HG03097 (cell line): ENCODE data around the gene ZNF621.

Experiments
- ATAC-seq: cut with Tn5 transposase; IDR thresholded peaks from one replicate; pipeline ENCODE4 v1.9.1; 2021; ENCODE audit not compliant: unreplicated experiment, low FRiP score

The ZNF621 gene

DNA sequence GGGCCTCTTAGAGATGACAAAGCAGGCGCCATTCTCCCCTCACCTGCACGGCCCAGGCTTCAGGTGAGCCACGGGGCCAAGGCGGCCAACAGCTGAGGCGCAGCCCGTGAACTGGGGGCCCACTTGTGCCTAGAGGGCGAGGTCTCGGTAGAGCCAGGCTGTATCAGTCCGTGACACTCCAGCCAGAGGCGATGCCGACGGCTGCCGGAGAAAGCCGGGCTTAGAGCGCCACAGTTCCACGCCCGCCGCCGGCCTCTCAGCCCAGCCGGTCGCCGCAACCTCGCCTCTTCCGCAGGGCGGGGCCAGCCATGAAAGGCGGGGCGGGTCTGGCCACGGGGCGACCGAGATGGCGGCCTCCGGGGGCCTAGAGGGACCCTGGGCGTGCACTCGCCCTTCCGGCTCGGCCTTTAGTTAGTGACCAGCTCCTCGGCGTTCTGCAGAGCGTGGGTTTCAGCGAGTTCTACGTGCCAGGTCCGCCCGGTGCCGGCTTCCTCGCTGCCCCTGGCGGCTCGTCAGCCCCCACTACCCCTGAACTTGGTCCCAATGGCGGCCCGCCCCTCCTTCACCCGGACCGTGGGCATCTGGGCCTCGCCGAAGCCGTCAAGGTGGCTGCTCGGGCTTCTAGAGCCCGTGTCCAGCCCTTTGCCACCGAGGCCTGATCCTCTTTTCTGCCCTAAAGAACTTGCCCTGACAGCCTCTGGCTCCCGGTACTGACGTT, at the start of gene ZNF621:
TSS of gene ZNF621 (plus strand) at position 393 of the 718 bp plus-strand sequence. CDS start 881 bp downstream, outside the sequence.
- ATAC-seq, result peak; percentile 99

DNA sequence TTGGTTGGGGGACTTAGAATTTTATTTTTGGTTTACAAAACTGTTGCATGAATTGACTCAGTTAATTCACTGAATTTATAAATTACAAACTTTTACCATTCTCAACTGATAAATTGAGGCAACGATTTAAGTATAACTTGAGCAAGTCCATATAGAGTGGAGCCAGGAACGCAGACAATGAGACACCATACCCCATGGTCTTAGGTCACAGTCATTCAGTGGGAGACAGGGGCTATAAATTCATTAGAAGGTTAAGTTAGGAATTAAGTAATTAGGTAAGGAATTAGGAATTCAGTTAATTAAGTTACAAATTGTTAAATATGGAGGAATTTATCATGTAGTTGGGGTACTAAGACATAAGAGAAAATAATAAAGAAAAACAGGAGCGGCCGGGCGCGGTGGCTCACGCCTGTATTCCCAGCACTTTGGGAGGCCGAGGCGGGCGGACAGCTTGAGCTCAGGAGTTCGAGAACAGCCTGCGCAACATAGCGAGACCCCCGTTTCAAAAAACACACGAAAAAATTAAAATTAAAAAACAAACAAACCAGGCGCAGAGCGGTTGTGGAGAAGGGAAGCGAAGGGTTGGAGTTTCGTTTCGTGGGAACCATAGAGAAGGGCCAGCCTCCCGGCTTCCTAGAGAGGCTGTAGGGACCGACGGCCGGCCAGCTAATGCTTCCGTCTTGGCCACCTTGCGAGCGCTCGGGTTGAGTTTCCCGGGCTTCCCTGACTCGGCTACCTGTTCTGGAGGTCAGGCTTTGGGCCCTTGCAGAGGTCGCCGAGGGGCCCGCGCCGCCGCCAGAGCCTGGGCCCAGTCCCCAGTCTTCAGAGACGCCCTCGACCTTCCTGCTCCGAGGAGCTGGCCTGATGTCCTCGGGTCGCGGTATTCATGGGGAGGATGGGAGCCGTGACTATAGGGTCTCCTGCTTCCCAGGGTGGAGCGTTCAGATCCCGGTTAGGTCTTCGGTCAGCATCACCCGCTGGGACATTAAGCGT, 48.0 kb upstream of the ZNF621 start, which contains the start of gene ZNF619:
TSS of gene ZNF619 (plus strand) at position 645 of the 993 bp plus-strand sequence. CDS start 858 bp downstream, outside the sequence.
- no peak for ATAC-seq

DNA sequence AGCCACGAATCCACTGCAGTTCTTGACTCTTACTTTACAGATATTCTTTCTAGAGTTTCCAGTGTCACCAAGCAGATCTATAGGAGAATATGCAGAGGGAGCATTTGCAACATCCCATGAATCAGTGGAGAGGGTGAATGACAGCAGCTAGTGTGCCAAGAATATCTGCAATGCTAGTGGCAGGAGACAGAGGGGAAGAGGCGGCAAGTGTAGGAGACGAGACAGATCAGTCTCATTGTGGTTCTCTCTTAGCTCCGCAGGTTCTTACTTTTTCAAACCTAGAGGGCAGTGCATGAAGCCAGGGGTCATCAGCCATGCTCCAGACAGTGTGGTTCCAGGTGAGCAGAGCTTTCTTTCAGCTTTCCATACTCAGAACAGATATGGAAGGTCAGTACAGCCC, 47.1 kb upstream of the ZNF621 start:
- ATAC-seq, result no peak

DNA sequence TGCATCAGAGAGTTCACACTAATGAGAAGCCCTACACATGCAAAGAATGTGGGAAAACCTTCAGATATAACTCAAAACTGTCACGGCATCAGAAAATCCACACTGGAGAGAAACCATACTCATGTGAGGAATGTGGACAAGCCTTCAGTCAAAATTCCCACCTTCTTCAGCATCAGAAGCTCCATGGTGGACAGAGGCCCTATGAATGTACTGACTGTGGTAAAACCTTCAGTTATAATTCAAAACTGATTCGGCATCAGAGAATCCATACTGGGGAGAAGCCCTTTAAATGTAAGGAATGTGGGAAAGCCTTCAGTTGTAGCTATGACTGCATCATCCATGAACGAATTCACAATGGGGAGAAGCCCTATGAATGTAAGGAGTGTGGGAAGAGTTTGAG, 37.6 kb upstream of the ZNF621 start:
- ATAC-seq, result no peak

DNA sequence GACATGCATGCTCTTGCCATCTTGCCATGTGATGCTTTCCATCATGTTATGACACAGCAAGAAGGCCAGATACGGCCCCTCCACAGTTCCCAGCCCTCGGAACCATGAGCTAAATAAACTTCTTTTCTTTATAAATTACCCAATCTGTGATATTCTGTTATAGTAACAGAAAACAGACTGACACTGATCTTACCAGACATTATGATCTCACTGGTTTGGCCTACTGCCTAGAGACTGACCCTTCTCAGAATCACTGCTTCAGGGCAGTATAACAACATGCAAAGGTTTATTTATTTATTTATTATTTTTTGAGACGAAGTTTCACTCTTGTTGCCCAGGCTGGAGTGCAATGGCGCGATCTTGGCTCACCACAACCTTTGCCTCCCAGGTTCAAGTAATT, 33.8 kb upstream of the ZNF621 start:
- ATAC-seq, result no peak

DNA sequence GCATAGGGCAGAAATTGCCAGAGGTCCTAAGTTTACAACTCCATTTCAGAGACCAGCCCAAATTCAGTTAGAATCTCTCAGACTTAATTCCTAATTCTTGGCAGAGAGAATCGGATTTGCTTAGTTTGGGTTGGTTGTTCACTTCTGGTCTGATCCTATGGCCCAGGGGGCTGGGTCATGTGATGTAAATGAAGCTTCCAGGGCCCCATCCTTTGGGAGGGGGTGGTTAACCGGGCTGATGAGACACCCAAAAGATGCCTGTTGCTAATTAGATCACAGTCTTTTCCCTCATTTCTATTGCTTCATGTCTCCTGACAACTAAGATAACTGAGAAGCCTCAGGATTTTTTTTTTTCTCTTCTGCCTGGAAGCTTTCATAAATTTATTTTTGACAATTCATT, 30.1 kb upstream of the ZNF621 start:
- no peak for ATAC-seq

DNA sequence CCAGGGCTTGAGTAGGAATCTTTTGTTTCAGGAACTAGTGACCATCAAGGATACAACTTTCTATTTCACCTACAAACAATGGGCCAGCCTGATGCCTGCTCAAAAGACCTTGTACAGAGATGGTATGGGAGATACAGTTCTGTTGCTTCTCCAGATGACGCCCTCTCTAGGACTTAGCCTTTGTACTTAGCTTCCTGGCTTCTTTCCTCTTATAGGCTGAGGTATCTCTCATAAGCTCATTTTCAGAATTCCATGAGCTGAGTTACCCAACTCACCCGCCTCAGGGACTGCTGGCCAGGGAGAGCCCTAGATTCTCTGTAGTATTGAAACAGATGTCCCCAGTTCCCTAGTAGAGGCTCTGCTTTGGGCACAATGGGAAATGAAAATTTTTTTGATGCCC, 27.5 kb upstream of the ZNF621 start:
- no peak for ATAC-seq

DNA sequence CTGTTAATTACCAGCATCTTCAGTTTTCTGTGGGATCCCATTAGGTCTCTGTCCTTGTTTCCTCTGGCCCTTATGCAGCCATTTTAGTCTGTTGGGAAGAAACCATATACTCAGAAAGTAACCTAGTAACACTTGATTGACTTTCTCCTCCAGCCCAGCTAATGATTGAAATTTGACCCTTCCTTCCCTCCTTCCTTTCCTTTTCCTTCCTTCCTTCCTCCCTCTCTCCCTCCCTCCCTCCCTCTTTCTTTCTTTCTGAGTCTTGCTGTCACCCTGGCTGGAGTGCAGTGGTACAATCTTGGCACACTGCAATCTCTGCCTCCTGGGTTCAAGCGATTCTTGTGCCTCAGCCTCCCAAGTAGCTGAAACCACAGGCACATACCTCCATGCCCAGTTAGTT, 24.8 kb upstream of the ZNF621 start:
- no peak for ATAC-seq

DNA sequence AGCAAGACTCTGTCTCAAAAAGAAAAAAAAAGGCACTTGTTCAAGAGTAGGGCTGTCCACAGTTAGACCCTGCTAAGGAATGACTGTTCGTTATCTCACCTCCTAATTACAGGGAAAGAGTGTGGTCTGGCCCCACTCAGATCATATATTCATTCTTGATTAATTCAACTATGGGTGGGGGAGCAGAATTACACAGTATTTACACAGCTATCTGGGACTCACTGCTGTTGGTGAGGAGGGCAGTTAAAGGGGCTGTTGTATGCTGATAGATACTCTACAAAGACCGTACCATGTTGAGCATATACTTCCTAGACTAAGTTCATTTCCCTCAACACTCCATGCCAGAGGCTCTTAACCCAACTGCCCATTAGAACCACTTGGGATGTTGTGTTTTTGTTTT, 22.7 kb upstream of the ZNF621 start:
- ATAC-seq, result no peak

DNA sequence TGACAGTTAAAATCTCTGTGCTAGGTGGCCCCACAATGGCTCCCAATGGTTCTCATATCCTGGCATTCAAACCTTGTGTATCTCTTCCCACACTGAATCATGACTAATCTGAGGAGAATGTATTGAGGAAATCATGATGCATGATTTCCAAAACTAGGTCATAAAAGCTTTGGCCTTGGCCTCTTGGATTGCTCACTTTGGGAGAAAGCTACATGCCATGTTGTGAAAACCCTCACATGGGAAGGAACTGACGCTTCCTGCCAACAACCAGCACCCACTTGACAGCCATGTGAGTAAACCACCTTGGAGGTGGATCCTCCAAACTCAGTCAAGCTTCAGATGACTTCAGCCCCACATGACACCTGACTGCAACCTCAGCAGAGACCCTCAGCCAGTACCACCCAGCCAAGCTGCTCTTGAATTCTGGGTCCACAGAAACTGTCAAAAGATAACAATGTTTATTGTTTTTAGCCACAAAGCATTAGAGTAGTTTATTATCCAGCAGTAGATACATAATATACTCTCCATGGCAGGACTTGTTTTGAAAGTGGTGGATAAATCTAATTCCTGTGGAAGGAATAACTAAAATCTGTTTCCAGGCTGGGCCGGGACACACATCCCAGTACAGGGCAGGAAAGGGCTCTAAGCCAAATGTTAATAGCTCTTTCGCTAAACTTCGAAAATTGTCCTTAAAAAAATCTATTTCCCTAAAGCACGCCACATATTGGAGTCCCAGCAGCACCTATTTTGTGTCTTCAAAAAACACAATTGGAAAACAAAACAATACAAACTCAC, 19.9 kb upstream of the ZNF621 start:
- no peak for ATAC-seq

DNA sequence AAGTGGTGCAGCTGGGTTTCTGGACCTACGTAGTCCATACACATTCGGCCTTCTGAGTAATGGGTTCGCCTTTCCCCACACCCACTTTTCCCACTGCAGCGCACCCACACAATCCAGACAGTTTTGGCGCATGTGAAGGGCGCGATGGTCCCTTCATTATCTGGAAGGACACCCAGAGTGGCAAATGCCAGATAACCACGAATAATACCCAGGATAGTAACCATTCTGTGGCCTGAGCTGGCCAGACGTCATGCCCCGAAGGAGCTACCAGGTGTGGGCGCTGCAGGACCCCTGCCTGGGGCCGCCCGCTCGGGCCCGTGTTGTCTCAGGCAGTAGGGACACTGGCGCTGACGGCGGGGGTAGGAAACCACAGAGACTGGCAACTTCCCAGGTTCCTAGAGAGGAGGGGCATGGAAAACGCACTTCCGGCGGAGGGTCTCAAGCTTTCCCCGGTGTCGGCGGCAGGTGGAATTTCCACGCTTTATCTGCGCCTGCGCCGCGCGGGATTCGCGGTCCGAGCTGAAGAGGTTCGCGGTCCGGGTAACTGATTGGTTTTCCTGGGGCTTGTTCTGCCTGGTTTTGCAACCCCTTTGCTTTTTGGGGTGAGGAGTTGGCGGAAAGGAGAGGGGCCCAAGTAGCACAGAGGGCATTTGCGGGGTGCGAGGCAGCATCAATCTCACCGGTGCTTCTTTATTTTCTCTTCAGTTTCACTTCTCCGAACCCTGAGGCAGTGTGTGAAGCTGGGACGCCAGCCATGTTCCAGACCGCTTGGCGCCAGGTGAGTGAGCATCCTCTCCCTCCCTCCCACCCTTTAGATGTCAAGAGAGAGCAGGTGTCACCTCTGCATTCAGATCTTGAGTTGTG, 18.9 kb upstream of the ZNF621 start, which contains the start of gene ZNF620:
TSS of gene ZNF620 (plus strand) at position 441 of the 864 bp plus-strand sequence. CDS start at position 755, 314 bp downstream.
- peak; percentile 80 for ATAC-seq

DNA sequence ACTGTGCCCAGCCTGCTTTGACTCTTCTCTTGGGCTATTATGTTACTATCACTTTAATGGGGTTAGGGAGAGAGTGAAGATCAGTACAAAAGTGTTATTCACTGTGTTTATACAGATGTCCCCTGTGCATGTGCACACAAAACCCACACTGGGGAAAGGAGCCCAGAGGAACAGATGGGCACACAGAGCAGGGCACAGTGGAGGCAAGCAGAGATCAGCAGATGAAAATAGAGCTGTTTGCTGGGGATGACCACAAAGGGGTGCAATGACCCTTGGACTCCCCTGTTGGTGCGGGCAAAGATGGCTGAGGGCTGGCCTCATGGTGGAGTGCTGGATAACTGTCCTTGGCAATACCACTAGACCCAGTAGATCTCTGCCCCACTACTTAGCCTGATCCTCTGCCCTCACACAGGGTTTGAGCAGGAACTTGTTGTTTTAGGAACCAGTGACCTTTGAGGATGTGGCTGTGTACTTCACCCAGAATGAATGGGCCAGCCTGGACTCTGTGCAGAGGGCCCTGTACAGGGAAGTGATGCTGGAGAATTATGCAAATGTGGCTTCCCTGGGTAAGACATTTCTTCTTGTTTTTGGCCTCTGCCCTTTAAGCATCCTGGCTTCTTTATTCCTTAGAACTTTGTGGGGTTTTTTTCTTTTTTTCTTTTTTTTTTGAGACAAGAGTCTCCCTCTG, 13.6 kb upstream of the ZNF621 start:
- ATAC-seq, result no peak

DNA sequence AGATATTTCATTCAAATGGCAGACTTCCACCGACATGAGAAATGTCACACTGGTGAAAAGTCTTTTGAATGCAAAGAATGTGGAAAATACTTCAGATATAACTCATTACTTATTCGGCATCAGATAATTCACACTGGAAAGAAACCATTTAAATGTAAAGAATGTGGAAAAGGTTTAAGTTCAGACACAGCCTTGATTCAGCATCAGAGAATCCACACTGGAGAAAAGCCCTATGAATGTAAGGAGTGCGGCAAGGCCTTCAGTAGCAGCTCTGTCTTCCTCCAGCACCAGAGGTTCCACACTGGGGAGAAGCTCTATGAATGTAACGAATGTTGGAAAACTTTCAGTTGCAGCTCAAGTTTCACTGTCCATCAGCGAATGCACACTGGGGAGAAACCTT, 8.6 kb upstream of the ZNF621 start:
- ATAC-seq, result no peak

DNA sequence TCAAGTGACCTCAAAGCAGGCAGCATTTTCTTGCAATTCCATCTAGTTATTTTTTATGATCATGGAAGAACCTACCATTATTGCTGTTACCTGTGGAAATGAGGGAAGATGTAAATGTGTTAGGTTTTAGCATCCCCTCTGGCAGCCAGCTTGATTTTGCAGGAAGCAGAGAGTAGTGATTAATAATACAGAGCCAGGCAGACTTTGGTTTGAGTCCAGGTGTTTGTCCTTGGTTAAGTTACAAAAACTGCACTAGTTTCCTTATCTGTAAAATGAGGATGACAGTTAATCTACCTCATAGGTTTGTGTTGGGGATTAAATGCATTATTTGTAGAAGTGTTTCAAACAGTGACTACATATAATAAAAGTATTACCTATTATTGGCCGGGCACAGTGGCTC, 6.7 kb upstream of the ZNF621 start:
- no peak for ATAC-seq

DNA sequence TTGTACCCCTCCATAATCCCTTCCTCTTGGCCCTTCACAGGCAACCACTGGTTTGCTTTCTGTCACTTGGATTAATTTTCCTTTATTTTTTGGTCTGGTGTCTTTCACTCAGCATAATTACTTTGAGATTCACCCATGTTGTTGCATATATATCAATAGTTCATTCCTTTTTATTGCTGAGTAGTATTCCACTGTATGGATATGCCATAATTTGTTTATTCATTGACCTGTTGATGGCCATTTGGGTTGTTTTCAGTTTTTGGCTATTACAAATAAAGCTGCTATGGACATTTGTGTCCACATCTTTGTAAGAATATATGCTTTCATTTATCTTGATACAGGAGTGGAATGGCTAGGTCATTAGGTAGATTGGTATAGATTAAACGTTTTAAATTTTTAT, 5.9 kb upstream of the ZNF621 start:
- no peak for ATAC-seq

DNA sequence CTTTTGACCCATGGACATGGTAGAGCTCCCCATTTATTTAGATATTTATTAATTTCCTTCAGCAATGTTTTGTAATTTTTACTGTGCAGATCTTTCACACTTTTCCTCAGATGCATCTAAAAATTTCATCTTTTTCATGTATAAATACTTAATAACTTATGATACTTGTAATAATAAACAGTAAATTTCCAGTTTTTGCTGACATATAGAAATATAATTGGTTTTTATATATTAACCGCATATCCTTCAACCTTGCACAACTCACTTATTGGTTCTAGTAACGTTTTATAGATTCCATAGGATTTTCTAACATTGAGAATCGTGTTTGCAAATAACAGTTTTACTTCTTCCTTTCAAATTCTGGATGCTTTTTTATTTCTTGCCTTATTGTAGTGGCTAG, 3.5 kb upstream of the ZNF621 start:
- no peak for ATAC-seq

DNA sequence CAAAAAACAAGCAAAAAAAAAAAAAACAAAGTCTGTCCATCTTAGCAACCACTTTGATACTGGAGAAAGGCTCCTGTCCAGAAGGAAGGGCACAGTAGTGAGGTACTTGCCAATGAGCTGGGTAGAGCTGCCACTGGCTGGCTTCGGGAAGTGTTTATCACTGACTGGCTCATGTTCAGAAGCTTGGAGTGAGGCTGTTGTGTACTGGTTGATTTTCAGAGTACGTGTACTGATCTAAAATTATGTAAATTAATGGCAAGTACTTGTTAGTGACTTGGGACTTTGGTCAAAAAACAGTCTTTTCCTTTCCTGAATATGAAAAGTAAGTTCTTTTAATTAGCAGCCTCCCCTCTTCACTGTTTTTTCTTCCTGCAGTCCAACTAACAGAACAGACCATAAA, 979 bp upstream of the ZNF621 start:
- no peak for ATAC-seq

DNA sequence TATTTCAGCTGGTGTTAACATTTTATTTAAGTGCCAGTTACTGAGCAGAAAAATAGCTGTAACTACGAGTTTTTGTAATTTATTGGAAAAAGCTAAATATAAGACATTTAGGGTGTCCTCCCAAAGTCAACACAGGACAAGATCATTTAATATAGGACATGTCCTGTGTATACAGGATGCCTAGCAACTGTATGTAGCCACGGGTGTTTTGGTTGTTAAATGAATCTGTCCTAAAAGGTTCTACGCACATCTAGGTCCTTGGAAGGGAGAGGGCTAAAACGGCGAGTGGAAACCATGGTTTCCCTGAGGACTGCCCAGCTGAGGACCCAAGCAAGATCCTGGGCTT, 565 bp upstream of the ZNF621 start:
- ATAC-seq, result no peak

DNA sequence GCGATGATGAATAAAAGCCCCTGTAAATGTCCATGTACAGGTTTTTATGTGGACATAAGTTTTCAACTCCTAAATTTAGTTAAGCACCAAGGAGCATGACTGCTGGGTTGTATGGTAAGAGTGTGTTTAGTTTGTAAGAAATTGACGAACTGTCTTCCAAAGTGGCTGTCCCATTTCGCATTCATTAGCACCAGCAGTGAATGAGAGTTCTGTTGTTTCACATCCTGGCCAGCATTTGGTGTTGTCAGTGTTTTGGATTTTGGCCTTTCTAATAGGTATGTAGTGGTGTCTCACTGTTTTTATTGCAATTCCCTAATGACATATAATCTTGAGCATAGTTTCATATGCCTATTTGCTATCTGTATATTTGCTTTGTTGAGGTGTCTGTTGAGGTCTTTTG, 3.7 kb downstream of the ZNF621 start:
- no peak for ATAC-seq
